Fibroblast of pulmonary artery (primary cell): ENCODE results near the gene HOXA9.

Source experiments
- DNase-seq: peaks from one replicate; pipeline ENCODE4 v3.0.0-alpha.2; 2010; ENCODE audit warnings: low read depth
- H3K4me3 ChIP-seq: replicated peaks from 2 replicates; pipeline ENCODE4 v1.5.1; 2011; ENCODE audit warnings: low read depth, mild to moderate bottlenecking, control low read depth, low read length, moderate library complexity
- TF ChIP-seq, protein P1 (sequence below): IDR thresholded peaks from 2 replicates; pipeline ENCODE4 v1.5.1; 2011; ENCODE audit warnings: mild to moderate bottlenecking, control low read depth, low read length, inconsistent platforms; ENCODE audit errors: missing control alignments

The HOXA9 gene

DNA sequence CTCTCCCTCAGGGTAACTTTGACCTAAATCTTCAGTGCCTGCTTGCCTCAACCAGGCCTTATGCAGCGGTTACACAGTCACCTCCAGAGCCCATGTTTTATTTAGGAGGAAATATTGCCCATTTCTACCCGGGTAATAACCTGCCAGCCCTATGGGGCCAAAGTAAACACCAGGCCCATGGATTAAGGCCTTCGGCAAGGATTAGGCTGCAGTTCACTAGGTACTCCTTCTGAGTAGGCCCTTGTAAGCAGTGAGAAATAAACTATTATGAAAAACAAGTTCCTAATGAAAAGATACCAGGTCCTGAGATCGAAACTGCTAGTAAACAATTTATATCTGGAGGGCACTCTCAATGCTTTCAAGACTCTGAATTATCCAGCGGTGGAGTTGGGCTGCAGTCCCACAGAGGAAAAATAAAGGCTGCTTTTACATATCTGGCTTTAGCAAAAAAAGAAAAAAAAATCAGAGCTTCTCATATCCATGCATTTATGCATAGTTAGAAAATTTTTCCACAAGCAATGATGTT lies 12.5 kb upstream of the HOXA9 start:
- DNase-seq = no peak
- TF ChIP-seq, protein P1, sequence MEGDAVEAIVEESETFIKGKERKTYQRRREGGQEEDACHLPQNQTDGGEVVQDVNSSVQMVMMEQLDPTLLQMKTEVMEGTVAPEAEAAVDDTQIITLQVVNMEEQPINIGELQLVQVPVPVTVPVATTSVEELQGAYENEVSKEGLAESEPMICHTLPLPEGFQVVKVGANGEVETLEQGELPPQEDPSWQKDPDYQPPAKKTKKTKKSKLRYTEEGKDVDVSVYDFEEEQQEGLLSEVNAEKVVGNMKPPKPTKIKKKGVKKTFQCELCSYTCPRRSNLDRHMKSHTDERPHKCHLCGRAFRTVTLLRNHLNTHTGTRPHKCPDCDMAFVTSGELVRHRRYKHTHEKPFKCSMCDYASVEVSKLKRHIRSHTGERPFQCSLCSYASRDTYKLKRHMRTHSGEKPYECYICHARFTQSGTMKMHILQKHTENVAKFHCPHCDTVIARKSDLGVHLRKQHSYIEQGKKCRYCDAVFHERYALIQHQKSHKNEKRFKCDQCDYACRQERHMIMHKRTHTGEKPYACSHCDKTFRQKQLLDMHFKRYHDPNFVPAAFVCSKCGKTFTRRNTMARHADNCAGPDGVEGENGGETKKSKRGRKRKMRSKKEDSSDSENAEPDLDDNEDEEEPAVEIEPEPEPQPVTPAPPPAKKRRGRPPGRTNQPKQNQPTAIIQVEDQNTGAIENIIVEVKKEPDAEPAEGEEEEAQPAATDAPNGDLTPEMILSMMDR = no peak
- no peak overlapping the region for H3K4me3 ChIP-seq

DNA sequence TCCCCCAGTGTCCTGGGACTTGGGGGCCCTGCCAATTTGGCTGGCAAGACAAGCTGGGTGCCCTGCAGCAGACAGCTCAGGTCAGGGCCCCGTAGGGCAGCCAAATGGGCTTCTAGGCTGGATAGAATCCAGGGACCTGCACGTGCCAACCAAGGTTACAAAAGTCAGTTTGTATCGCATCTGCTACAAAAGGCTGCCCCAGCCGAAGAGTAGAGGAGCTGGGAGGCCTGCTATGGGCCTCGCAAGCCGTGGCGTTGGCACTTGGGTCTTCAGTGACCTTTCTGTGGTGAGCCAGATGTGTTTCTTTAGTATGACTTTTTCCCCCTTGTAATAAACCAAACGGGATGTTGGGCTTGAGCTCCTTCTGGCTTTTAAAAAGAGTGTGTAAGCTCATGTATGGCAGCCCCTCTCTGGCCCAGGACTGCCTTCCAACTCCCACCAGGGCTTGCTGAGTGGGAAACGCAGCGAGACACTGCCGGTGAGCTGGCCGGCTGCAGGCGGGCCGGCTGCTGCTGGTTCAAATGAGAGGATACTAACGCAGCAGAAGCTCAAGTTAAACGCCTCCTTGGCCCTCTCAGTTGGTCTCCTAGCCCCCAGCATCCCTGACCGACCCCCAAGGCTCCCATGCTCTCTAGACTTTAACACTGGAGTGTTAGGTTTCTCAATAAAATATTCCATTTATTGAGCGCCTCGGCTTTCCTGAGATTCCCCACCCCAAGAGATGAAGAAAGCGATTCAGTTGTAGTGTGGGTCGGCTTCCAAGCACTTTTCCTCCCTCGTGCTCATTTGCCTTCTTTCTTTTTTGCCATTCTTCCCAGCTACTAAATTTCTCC lies 11.8 kb upstream of the HOXA9 start:
- no peak for DNase-seq
- no peak overlapping the region for H3K4me3 ChIP-seq

DNA sequence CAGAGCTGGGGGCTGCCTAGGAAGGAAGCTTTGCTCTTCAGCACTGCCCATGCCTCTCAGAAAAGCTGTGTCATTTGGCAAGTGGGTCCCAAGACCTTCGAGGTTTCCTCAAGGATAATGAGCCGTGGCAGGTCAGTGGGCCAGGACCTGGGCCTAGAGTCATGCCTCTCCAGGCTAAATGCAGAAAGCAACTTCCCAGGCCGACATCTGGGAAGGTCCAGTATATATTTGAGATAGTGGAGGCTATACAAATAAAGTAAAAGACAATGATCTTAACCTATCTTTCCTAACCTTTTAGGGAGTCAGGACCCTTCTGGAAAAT lies 11.1 kb upstream of the HOXA9 start:
- no peak for DNase-seq
- H3K4me3 ChIP-seq = no peak overlapping the region
- TF ChIP-seq, protein P1 = no peak

More for the DNA sequence above, 11.8 kb upstream of the HOXA9 start:
- TF ChIP-seq, protein P1 = no peak

DNA sequence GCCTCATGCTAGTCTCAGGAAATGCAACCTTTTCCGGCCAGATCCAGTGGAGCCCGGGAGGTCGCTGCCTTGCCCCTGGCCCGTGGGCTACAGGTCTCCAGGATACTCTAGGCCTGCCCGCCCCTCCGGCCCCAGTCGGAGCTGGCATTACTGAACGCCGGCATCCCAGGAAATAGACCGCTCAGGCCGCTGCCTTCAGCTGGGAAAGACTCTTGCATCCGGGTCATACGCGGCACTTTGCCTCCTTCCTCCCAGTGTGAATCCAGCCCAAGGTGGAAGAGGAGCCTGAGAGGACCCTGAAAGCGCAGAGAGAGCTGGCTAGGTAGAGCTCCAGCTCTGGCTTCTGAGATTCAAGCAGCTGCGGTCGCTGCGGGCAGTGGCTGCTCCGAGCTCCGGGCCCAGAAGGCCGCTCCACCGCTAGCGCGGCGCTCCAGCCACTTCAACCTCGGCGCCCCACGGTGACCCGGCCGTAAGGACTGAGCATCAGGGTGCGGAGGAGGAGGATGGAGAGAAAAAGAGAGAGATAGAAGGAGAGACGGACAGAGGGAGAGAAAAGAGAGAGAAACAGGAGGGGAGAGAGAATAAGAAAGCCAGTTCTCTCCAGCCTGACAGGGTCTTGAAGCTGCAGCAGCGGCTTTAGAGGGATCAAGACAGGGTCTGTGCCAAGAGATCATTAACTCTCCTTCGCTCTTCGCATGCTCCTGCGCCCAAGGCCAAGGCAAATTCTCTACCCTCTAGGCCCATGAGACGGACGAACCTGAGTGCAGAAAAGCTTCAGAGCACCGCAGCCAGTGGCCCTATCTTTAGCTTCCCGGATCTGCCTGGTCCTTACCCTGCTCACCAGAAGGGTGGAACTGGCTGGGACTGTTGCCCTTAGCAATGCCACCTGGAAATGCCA lies 10.5 kb upstream of the HOXA9 start:
- H3K4me3 ChIP-seq = no peak overlapping the region
- TF ChIP-seq, protein P1 = no peak
- no peak for DNase-seq

DNA sequence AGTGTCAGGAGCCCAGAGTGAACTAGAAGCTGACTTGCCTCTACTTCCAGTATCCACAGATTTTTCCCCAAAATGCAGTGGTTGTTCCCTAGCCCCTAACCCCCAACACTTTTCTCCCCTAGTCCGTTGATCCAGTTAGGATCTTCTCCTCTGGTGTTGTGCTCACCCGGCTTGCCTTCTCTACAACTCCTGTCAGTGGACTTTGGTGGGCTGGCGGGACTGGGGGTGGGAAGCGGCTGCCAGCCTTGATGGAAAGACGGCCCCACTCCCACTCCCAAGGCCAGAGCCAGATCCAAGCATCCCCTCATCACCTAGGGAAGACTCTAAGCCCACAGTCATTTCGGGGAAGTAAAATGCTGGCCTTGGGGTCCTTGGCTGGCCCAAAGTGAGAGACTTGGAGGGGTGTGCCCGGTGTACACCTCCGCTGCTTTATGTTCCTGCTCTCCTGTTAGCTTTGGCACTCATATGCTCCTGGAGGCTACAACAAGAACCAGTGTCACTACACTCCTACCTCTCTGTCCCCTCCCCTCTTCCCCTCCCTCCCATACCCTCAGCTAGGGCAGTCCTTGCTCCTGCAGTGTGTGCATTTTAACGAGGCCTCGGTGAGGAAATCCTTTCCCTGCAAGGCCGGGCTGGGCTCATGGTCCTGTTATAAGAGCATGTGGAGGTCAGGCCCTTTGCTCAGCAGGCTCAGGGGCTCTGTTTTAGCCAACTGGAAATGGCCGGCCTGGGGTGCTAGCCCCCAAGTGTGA lies 9.7 kb upstream of the HOXA9 start:
- no peak for DNase-seq
- TF ChIP-seq, protein P1 = no peak
- no peak overlapping the region for H3K4me3 ChIP-seq
